H9 (cell line): ENCODE measurements around the gene KLRC2. TPM values are rescaled to one million over a fixed set of nuclear protein-coding genes. Genes with fewer than 3 reads are reported as not detected.

Experiments
- DNase-seq: peaks from one replicate; pipeline ENCODE4 v3.0.0-alpha.2; 2017
- H2AFZ ChIP-seq: one replicate; pipeline ENCODE4 v1.6.1; 2013; ENCODE audit warnings: mild to moderate bottlenecking, low read length, control low read depth, moderate library complexity
- H2AK5ac ChIP-seq: 2 replicates; pipeline ENCODE4 v1.6.1; 2013; ENCODE audit warnings: low read length, control low read depth, mixed read lengths; ENCODE audit not compliant: insufficient read length
- H2BK120ac ChIP-seq: one replicate; pipeline ENCODE4 v1.6.1; 2013; ENCODE audit warnings: low read depth, mild to moderate bottlenecking, low read length, control low read depth, inconsistent platforms; ENCODE audit not compliant: poor library complexity, severe bottlenecking
- H2BK12ac ChIP-seq: 2 replicates; pipeline ENCODE4 v1.6.1; 2013; ENCODE audit warnings: low read length, control low read depth, mixed read lengths, low read depth; ENCODE audit not compliant: insufficient read length
- H2BK15ac ChIP-seq: 2 replicates; pipeline ENCODE4 v1.6.1; 2013; ENCODE audit warnings: low read depth, low read length, control low read depth
- H2BK20ac ChIP-seq: one replicate; pipeline ENCODE4 v1.6.1; 2013; ENCODE audit warnings: low read depth, mild to moderate bottlenecking, low read length, control low read depth, inconsistent platforms; ENCODE audit not compliant: poor library complexity, severe bottlenecking
- H2BK5ac ChIP-seq: 2 replicates; pipeline ENCODE4 v1.6.1; 2013; ENCODE audit warnings: low read length, control low read depth, mixed read lengths; ENCODE audit not compliant: insufficient read length
- H3K14ac ChIP-seq: 2 replicates; pipeline ENCODE4 v1.6.1; 2013; ENCODE audit warnings: low read length, control low read depth; ENCODE audit not compliant: insufficient read depth
- H3K18ac ChIP-seq: 2 replicates; pipeline ENCODE4 v1.6.1; 2013; ENCODE audit warnings: low read depth, mild to moderate bottlenecking, mixed read lengths, low read length, control low read depth; ENCODE audit not compliant: insufficient read length
- H3K23ac ChIP-seq: 2 replicates; pipeline ENCODE4 v1.6.1; 2013; ENCODE audit warnings: low read length, control low read depth, mixed read lengths, low read depth; ENCODE audit not compliant: insufficient read length
- H3K23me2 ChIP-seq: 2 replicates; pipeline ENCODE4 v1.6.1; 2013; ENCODE audit warnings: low read depth, mild to moderate bottlenecking, mixed read lengths, low read length, control low read depth; ENCODE audit not compliant: insufficient read length, poor library complexity, severe bottlenecking
- H3K27ac ChIP-seq: 2 replicates; pipeline ENCODE4 v1.5.1; 2013; ENCODE audit warnings: low read length, control low read depth, mixed read lengths, low read depth; ENCODE audit not compliant: insufficient read length
- H3K27me3 ChIP-seq: 2 replicates; pipeline ENCODE4 v1.6.1; 2013; ENCODE audit warnings: low read length, control low read depth, inconsistent platforms; ENCODE audit not compliant: insufficient read depth
- H3K4ac ChIP-seq: 2 replicates; pipeline ENCODE4 v1.6.1; 2013; ENCODE audit warnings: low read depth, mild to moderate bottlenecking, control low read depth, inconsistent platforms, low read length, moderate library complexity
- H3K4me1 ChIP-seq: 2 replicates; pipeline ENCODE4 v1.6.1; 2013; ENCODE audit warnings: low read length, control low read depth, inconsistent platforms; ENCODE audit not compliant: insufficient read depth
- H3K4me2 ChIP-seq: 2 replicates; pipeline ENCODE4 v1.6.1; 2013; ENCODE audit warnings: low read length, control low read depth, mixed read lengths; ENCODE audit not compliant: insufficient read length, insufficient read depth
- H3K56ac ChIP-seq: 2 replicates; pipeline ENCODE4 v1.6.1; 2013; ENCODE audit warnings: low read depth, mild to moderate bottlenecking, mixed read lengths, low read length, control low read depth; ENCODE audit not compliant: insufficient read length
- H3K79me1 ChIP-seq: 2 replicates; pipeline ENCODE4 v1.6.1; 2013; ENCODE audit warnings: low read depth, mild to moderate bottlenecking, moderate library complexity, low read length, control low read depth, inconsistent platforms; ENCODE audit not compliant: insufficient read depth, poor library complexity, severe bottlenecking
- H3K79me2 ChIP-seq: 2 replicates; pipeline ENCODE4 v1.6.1; 2013; ENCODE audit warnings: low read length, control low read depth, inconsistent platforms; ENCODE audit not compliant: insufficient read depth
- H3K9ac ChIP-seq: 2 replicates; pipeline ENCODE4 v1.6.1; 2013; ENCODE audit warnings: low read length, control low read depth, mixed read lengths; ENCODE audit not compliant: insufficient read length; ENCODE audit errors: extremely low read depth
- H3K9me3 ChIP-seq: one replicate; pipeline ENCODE4 v1.6.1; 2013; ENCODE audit warnings: low read depth, low read length, inconsistent platforms; ENCODE audit not compliant: control insufficient read depth
- H3T11ph ChIP-seq: one replicate; pipeline ENCODE4 v1.6.1; 2013; ENCODE audit warnings: mild to moderate bottlenecking, low read length, control low read depth, inconsistent platforms
- H4K20me1 ChIP-seq: one replicate; pipeline ENCODE4 v1.6.1; 2013; ENCODE audit not compliant: control insufficient read depth, insufficient read length, insufficient read depth
- H4K5ac ChIP-seq: 2 replicates; pipeline ENCODE4 v1.6.1; 2013; ENCODE audit warnings: low read depth, mild to moderate bottlenecking, mixed read lengths, low read length, control low read depth; ENCODE audit not compliant: insufficient read length
- H4K8ac ChIP-seq: replicated peaks from 2 replicates; pipeline ENCODE4 v1.6.1; 2013; ENCODE audit warnings: low read length, control low read depth, mixed read lengths, low read depth; ENCODE audit not compliant: insufficient read length
- H4K91ac ChIP-seq: 2 replicates; pipeline ENCODE4 v1.6.1; 2013; ENCODE audit warnings: low read depth, mild to moderate bottlenecking, moderate library complexity, mixed read lengths, low read length, control low read depth; ENCODE audit not compliant: insufficient read length
- H3K27ac Mint-ChIP-seq, 3 experiments: 2 replicates in 2 of 3; 3 replicates in 1 of 3; pipeline ENCODE4 v1.8.0; 2020 to 2021; ENCODE audit warnings: mixed read lengths in 3 of 3, mild to moderate bottlenecking in 1 of 3, moderate library complexity in 1 of 3
- H3K27me3 Mint-ChIP-seq: 2 replicates; pipeline ENCODE4 v1.8.0; 2021; ENCODE audit warnings: low read depth, mild to moderate bottlenecking, moderate library complexity, mixed read lengths
- H3K36me3 Mint-ChIP-seq, 3 experiments: 2 replicates in 2 of 3; 3 replicates in 1 of 3; pipeline ENCODE4 v1.8.0; 2020 to 2021; ENCODE audit warnings: low read depth in 3 of 3, mixed read lengths in 3 of 3; ENCODE audit not compliant: insufficient read depth in 1 of 3
- H3K4me1 Mint-ChIP-seq, 2 experiments: 2 replicates each; pipeline ENCODE4 v1.8.0; 2020; ENCODE audit warnings: mixed read lengths in 2 of 2
- H3K4me3 Mint-ChIP-seq, 2 experiments: 2 replicates in 1 of 2; 3 replicates in 1 of 2; pipeline ENCODE4 v1.8.0; 2020 to 2021; ENCODE audit warnings: mild to moderate bottlenecking in 2 of 2, mixed read lengths in 2 of 2, moderate library complexity in 1 of 2
- H3K9me3 Mint-ChIP-seq, 2 experiments: 2 replicates in 1 of 2; 3 replicates in 1 of 2; pipeline ENCODE4 v1.8.0; 2020; ENCODE audit warnings: mild to moderate bottlenecking in 2 of 2, mixed read lengths in 2 of 2, moderate library complexity in 1 of 2
- CTCF ChIP-seq: fragments of 200-600 bp; sonication (generic); conservative IDR thresholded peaks from 3 replicates; pipeline ENCODE4 v1.8.0; 2021; ENCODE audit warnings: antibody characterized with exemption, mild to moderate bottlenecking
- WGBS: extraction: QIAGEN DNeasy Blood & Tissue Kit; methylation state at CpG from one replicate; pipeline ENCODE4 v1.1.7; 2013; ENCODE audit warnings: missing lambda C conversion rate, low lambda C conversion rate, mixed read lengths; ENCODE audit not compliant: insufficient read length; ENCODE audit errors: extremely low coverage; 5-methylcytosine and 5-hydroxymethylcytosine counted together
- total RNA-seq: library from RNA; stranded (reverse); gene quantifications from 2 replicates; pipeline ENCODE4 v1.2.1, GENCODE V29; 2021

The KLRC2 gene
- total RNA-seq, 1 experiment from 2014 or later = not detected

GRCh38 chr12:10453156-10453555 lies 17.3 kb upstream of the KLRC2 start, which contains the start of gene KLRC1:
TSS of gene KLRC1 (minus strand) at chr12:10453377. CDS start at chr12:10451156, 2,221 bp downstream.
- peaks cover 13 to 16% of the 10 kb centered on the region in 2 experiments for H3K4me1 Mint-ChIP-seq
- H3K36me3 Mint-ChIP-seq = peaks cover 4 to 25% (median 10%) of the 10 kb centered on the region in 3 experiments; a peak in 6 of 7 replicates
- no peak for TF ChIP-seq CTCF
- H3K27ac Mint-ChIP-seq = no peak within 1 kb of the TSS
- H3K23ac ChIP-seq = no peak within 1 kb of the TSS
- no peak within 1 kb of the TSS for H2BK20ac ChIP-seq
- no peak within 1 kb of the TSS for H2BK15ac ChIP-seq
- no peaks in the 10 kb centered on the region for H4K20me1 ChIP-seq
- no peak within 1 kb of the TSS for H3K4me3 Mint-ChIP-seq
- H2BK12ac ChIP-seq = no peak within 1 kb of the TSS
- H3K56ac ChIP-seq = no peak within 1 kb of the TSS
- H3K4ac ChIP-seq = no peak within 1 kb of the TSS
- H3K4me2 ChIP-seq = no peak within 1 kb of the TSS
- H3T11ph ChIP-seq = no peak within 1 kb of the TSS
- no peak within 1 kb of the TSS for H3K18ac ChIP-seq
- peaks cover 19 to 21% of the 10 kb centered on the region in 2 experiments for H3K9me3 Mint-ChIP-seq
- H3K23me2 ChIP-seq = no peaks in the 10 kb centered on the region
- H3K27me3 ChIP-seq = no peaks in the 10 kb centered on the region
- no peak within 1 kb of the TSS for H3K14ac ChIP-seq
- no peak within 1 kb of the TSS for H2AK5ac ChIP-seq
- peaks cover 2% of the 10 kb centered on the region; the same call in 1 of the 2 replicates for H3K4me1 ChIP-seq
- no CpG with 5 or more reads among the region's 2 CpGs for WGBS
- H3K9me3 ChIP-seq = no peaks in the 10 kb centered on the region
- no peak within 1 kb of the TSS for H2BK120ac ChIP-seq
- H4K91ac ChIP-seq = no peak within 1 kb of the TSS
- H3K27me3 Mint-ChIP-seq = no peaks in the 10 kb centered on the region
- no peaks in the 10 kb centered on the region for H3K79me2 ChIP-seq
- no peak within 1 kb of the TSS for H4K8ac ChIP-seq
- DNase-seq = no peak
- no peak within 1 kb of the TSS for H3K9ac ChIP-seq
- no peak within 1 kb of the TSS for H2AFZ ChIP-seq
- H3K79me1 ChIP-seq = no peaks in the 10 kb centered on the region
- H3K27ac ChIP-seq = no peak within 1 kb of the TSS
- H4K5ac ChIP-seq = no peak within 1 kb of the TSS
- no peak within 1 kb of the TSS for H2BK5ac ChIP-seq
